ENCODE results near the gene SLC6A6. TPM values are rescaled to one million over a fixed set of nuclear protein-coding genes. Genes with fewer than 3 reads are reported as not detected.

SLC6A6 gene
- total and polyA plus RNA-seq, 10 of the 15 experiments (the other 5 are each of a cell fraction or from before 2014, with no cell fraction given), result 5.6 to 47.0 (median 20.2) TPM

- intact Hi-C loops (cut with micrococcal nuclease; ENCODE audit: unreplicated experiment) (no loop called here), in situ Hi-C loops (cut with MboI) (no loop called here)
- POLR2A ChIA-PET, result interaction anchor here (0.8 kb wide), 1 partner anchor 9 kb away, joined by 4 read pairs; no protein-coding TSS in a partner anchor
- Histone ChIP-seq H2AFZ (ENCODE audit: control insufficient read depth, low read depth, low read length) (no peak overlapping the region), H3K27ac (ENCODE audit: control insufficient read depth, insufficient read depth) (no peak overlapping the region), H4K20me1 (ENCODE audit: control insufficient read depth, insufficient read depth) (no peaks in the 10 kb centered on the region), H3K36me3 (ENCODE audit: control insufficient read depth in 2 of 2, insufficient read depth in 2 of 2, low read length in 1 of 2) (no peaks in the 10 kb centered on the region), H3K4me3 (no peak overlapping the region), H3K4me2 (ENCODE audit: control insufficient read depth, insufficient read depth) (no peak overlapping the region), H3K79me2 (ENCODE audit: control insufficient read depth, insufficient read depth, low read length) (no peaks in the 10 kb centered on the region), H3K9me3 (replicated peaks; ENCODE audit: control insufficient read depth, insufficient read depth, low read length) (no peaks in the 10 kb centered on the region), H3K27me3 (replicated peaks in 1 of 2; ENCODE audit: control insufficient read depth in 2 of 2, insufficient read depth in 2 of 2, low read length in 1 of 2) (peaks cover 0 to 2% of the 10 kb centered on the region in 2 experiments; a peak in 1 of 4 replicates), H3K9ac (ENCODE audit: control insufficient read depth, insufficient read depth, low read length) (no peak overlapping the region), H3K4me1 (ENCODE audit: control insufficient read depth, insufficient read depth, low read length) (peaks cover 3% of the 10 kb centered on the region; the same call in 1 of the 2 replicates)
- RAD21 ChIA-PET (ENCODE audit: unreplicated experiment), result interaction anchor here (0.7 kb wide), 1 partner anchor 60 kb away, joined by 3 read pairs; no protein-coding TSS in a partner anchor
- CTCF ChIA-PET, result no interaction called here
- FAIRE-seq, result peak; percentile 70
- SMC1A ChIA-PET (ENCODE audit: uncharacterized antibody, unreplicated experiment), result interaction anchor here (1.2 to 1.6 kb wide), 2 partner anchors 16 to 43 kb away, joined by 4 read pairs; no protein-coding TSS in a partner anchor
- ATAC-seq, result no peak
- BruUV-seq (replicated peaks), result no TSS peak
- TF ChIP-seq POU2F2 (IDR thresholded peaks at IDR 0.05; ENCODE audit: borderline replicate concordance, low read depth, low read length) (no peak), RELA (IDR thresholded peaks at IDR 0.05; ENCODE audit: borderline replicate concordance, partially characterized antibody) (no peak), SPI1 (IDR thresholded peaks at IDR 0.05; ENCODE audit: borderline replicate concordance, insufficient read depth, low read depth, low read length) (peak; percentile 29; the same call in 1 of the 2 replicates), PBX3 (IDR thresholded peaks at IDR 0.05; ENCODE audit: insufficient replicate concordance, low read depth, low read length) (no peak)
- DNase-seq (ENCODE audit: low read depth, low spot score), result no peak
- 21% methylated on average over 5 of the region's 5 CpGs for WGBS (ENCODE audit: insufficient coverage, insufficient replicate concordance, low lambda C conversion rate, missing lambda C conversion rate)
These were observed 14.2 kb upstream of the SLC6A6 start for GRCh38 chr3:14388201-14388600.

- Histone ChIP-seq H3K27ac (ENCODE audit: control insufficient read depth, insufficient read depth) (no peak overlapping the region), H3K27me3 (replicated peaks in 1 of 2; ENCODE audit: control insufficient read depth in 2 of 2, insufficient read depth in 2 of 2, low read length in 1 of 2) (0 out of 4 replicates have a peak, but pooled peaks cover 0 to 2% of the 10 kb centered on the region in 2 experiments), H3K9ac (ENCODE audit: control insufficient read depth, insufficient read depth, low read length) (no peak overlapping the region), H2AFZ (ENCODE audit: control insufficient read depth, low read depth, low read length) (no peak overlapping the region), H3K9me3 (replicated peaks; ENCODE audit: control insufficient read depth, insufficient read depth, low read length) (no peaks in the 10 kb centered on the region), H4K20me1 (ENCODE audit: control insufficient read depth, insufficient read depth) (no peaks in the 10 kb centered on the region), H3K4me3 (no peak overlapping the region), H3K4me1 (ENCODE audit: control insufficient read depth, insufficient read depth, low read length) (peaks cover 3% of the 10 kb centered on the region; the same call in 1 of the 2 replicates), H3K4me2 (ENCODE audit: control insufficient read depth, insufficient read depth) (no peak overlapping the region), H3K36me3 (ENCODE audit: control insufficient read depth in 2 of 2, insufficient read depth in 2 of 2, low read length in 1 of 2) (no peaks in the 10 kb centered on the region), H3K79me2 (ENCODE audit: control insufficient read depth, insufficient read depth, low read length) (no peaks in the 10 kb centered on the region)
- FAIRE-seq, result no peak
- no TSS peak for BruUV-seq (replicated peaks)
- RAD21 ChIA-PET (ENCODE audit: unreplicated experiment), result interaction anchor here (0.7 kb wide), 1 partner anchor 59 kb away, joined by 3 read pairs; no protein-coding TSS in a partner anchor
- POLR2A ChIA-PET, result no interaction called here
- ATAC-seq, result no peak
- no peak for TF ChIP-seq FOS (IDR thresholded peaks at IDR 0.05; ENCODE audit: borderline replicate concordance, extremely low read depth, insufficient read length)
- TF ChIP-seq ZSCAN29 (IDR thresholded peaks at IDR 0.05), result no peak
- TF ChIP-seq SRF (IDR thresholded peaks at IDR 0.05; ENCODE audit: low read depth in 2 of 2, low read length in 2 of 2), result peak in 1 of 2 experiments; percentile 8; a peak in 1 of 4 replicates
- TF ChIP-seq ATF7 (IDR thresholded peaks at IDR 0.05; ENCODE audit: low read depth), result peak; percentile 85
- TF ChIP-seq ZBTB11 (CRISPR knock-in tag; IDR thresholded peaks at IDR 0.05), result no peak
- in situ Hi-C loops (cut with MboI), result no loop called here
- CTCF ChIA-PET, result interaction anchor here (1.0 kb wide), 1 partner anchor 15 kb away, joined by 3 read pairs; no protein-coding TSS in a partner anchor
- WGBS (ENCODE audit: insufficient coverage, insufficient replicate concordance, low lambda C conversion rate, missing lambda C conversion rate), result 44% methylated on average over 5 of the region's 6 CpGs
- intact Hi-C loops (cut with micrococcal nuclease; ENCODE audit: unreplicated experiment), result no loop called here
- SMC1A ChIA-PET (ENCODE audit: uncharacterized antibody, unreplicated experiment), result interaction anchor here (1.6 kb wide), 1 partner anchor 42 kb away, joined by 4 read pairs; no protein-coding TSS in a partner anchor
- DNase-seq (ENCODE audit: low read depth, low spot score), result no peak
These were observed 13.2 kb upstream of the SLC6A6 start for GRCh38 chr3:14389166-14389606.

Measured in GM12878 (cell line).